Activated naive CD8-positive, alpha-beta T cell treated with anti-CD3 and anti-CD28 coated beads, Interleukin-2, amount 10 ng/mL, durations not matched to agents 7 days and 5 days (primary cell): ENCODE data around the gene SOD1. TPM values are rescaled to one million over a fixed set of nuclear protein-coding genes. Genes with fewer than 3 reads are reported as not detected.
"Not testable (repeated sequence)": the region's sequence is repeated elsewhere in the genome, so short reads cannot be mapped to it uniquely, and the experiment has no call there.

Experiments
- ATAC-seq: fragments of 150-1000 bp; cut with Tn5 transposase; one replicate; pipeline ENCODE4 v1.10.0; 2021; ENCODE audit warnings: low read depth, moderate library complexity
- POLR2A ChIA-PET: fragments of 350-600 bp; sonication (Branson Sonifier 250); formaldehyde crosslinking; loops from one replicate; lab custom pipeline; 2021; ENCODE audit warnings: antibody characterized with exemption; lab: Charles Lee
- DNase-seq: peaks from one replicate; pipeline ENCODE4 v3.0.0; 2021
- H3K27ac Mint-ChIP-seq: one replicate; pipeline ENCODE4 v1.8.0; 2022; ENCODE audit warnings: mild to moderate bottlenecking, mixed read lengths
- H3K27me3 Mint-ChIP-seq: one replicate; pipeline ENCODE4 v1.8.0; 2022; ENCODE audit warnings: mild to moderate bottlenecking, moderate library complexity, mixed read lengths
- H3K36me3 Mint-ChIP-seq: one replicate; pipeline ENCODE4 v1.8.0; 2021; ENCODE audit warnings: mild to moderate bottlenecking, mixed read lengths
- H3K4me1 Mint-ChIP-seq: one replicate; pipeline ENCODE4 v1.8.0; 2021; ENCODE audit warnings: mixed read lengths
- H3K4me3 Mint-ChIP-seq: one replicate; pipeline ENCODE4 v1.8.0; 2022; ENCODE audit warnings: mild to moderate bottlenecking, moderate library complexity, mixed read lengths
- H3K9me3 Mint-ChIP-seq: one replicate; pipeline ENCODE4 v1.8.0; 2021; ENCODE audit warnings: mixed read lengths
- total RNA-seq, 2 experiments: library from RNA; stranded (reverse); gene quantifications; one replicate each; pipeline ENCODE4 v1.2.3, GENCODE V29; 2021

Gene SOD1
- total RNA-seq, 2 experiments from 2014 or later, result 206 to 215 TPM

DNA sequence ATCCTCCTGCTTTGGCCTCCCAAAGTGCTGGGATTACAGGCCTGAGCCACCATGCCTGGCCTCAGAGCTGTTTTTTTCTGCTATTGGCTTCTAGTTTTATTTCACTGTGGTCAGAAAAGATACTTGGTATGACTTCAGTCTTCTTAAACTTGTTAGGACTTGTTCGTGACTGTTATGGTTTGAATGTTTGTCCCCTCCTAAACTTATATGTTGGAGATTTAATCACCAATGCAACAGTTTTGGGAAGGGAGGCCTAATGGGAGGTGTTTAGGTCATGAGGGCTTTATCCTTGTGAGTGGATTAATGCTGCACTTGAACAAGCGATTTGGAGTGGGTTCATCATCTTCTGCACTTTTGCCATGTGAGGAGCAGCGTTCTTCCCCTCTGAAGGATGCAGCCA is 24.5 kb upstream of the SOD1 start:
- peaks cover 4% of the 10 kb centered on the region for H3K27me3 Mint-ChIP-seq
- DNase-seq, result no peak
- H3K4me1 Mint-ChIP-seq, result no peaks in the 10 kb centered on the region
- POLR2A ChIA-PET, result no interaction called here
- no peak overlapping the region for H3K4me3 Mint-ChIP-seq
- no peak for ATAC-seq
- no peak overlapping the region for H3K27ac Mint-ChIP-seq
- peaks cover 8% of the 10 kb centered on the region for H3K9me3 Mint-ChIP-seq
- H3K36me3 Mint-ChIP-seq, result peaks cover 1% of the 10 kb centered on the region

DNA sequence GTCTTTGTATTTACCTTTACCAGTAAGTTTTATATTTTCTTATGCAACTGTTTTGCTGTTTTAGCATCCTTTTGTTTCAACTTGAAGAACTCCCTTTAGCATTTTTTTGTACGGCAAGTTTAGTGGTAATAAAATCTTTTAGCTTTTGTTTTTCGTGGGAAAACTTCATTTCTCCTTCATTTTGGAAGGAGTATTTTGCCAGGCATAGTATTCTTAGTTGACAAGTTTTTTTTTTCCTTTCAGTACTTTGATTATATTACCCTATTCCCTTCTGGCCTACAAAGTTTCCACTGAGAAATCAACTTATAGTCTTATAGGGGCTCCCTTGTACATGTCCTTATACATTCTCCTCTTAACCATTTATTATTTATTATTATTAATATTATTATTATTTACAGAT is 22.6 kb upstream of the SOD1 start:
- Mint-ChIP-seq H3K27me3 (peaks cover 4% of the 10 kb centered on the region), H3K27ac (no peak overlapping the region), H3K4me1 (no peaks in the 10 kb centered on the region), H3K36me3 (peaks cover 1% of the 10 kb centered on the region), H3K4me3 (no peak overlapping the region), H3K9me3 (peaks cover 8% of the 10 kb centered on the region)
- POLR2A ChIA-PET, result no interaction called here
- ATAC-seq (no peak), DNase-seq (no peak)

DNA sequence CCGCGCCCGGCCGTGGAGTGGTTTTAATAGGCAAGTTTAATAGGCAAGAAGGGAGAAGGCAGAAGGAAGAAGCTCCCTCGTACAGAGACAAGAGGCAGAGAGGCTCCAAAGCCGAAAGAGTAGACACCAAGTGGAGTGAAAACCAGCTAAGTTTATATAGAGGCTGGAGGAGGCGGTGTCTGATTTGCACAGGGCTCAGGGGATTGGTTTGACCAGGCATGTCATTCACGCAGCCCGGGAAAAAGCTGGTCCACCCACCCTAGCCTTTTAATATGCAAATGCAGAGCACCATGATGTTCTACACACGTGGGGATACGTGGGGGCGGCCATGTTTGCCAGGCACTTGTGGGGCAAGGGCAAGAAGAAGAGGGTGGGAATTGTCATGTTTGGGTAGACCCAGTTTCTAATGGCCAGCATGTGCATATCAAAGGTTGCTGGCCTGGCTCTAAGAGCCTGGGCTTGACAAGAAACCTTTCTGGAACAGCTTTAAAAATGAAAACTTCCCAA is 18.0 kb upstream of the SOD1 start:
- ATAC-seq, result no peak
- no peak for DNase-seq
- no peaks in the 10 kb centered on the region for H3K4me1 Mint-ChIP-seq
- H3K27me3 Mint-ChIP-seq, result no peaks in the 10 kb centered on the region
- POLR2A ChIA-PET, result no interaction called here
- H3K27ac Mint-ChIP-seq, result no peak overlapping the region
- no peaks in the 10 kb centered on the region for H3K36me3 Mint-ChIP-seq
- peaks cover 10% of the 10 kb centered on the region for H3K9me3 Mint-ChIP-seq
- H3K4me3 Mint-ChIP-seq, result no peak overlapping the region

DNA sequence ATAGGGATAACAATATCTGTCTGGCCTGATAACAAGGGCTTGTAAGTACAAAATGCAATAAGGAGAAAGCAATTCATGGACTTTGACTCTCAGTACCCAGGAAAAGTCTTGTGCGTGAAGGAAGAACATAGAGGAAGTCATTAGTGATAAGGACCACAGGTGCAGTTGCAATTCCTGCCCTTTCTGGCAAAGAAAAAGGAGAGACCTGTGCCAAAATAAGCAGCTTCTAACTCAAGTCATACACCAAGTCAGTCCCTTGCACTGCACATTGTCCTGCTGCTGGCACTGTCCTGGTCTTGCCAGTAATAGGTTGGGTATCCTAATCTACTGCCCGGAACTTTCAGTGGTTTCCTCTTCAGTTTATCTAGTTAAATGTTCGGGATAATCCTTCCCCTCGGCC is 14.8 kb upstream of the SOD1 start:
- no peak for ATAC-seq
- Mint-ChIP-seq H3K27ac (no peak overlapping the region), H3K4me1 (no peaks in the 10 kb centered on the region), H3K9me3 (peaks cover 3% of the 10 kb centered on the region), H3K36me3 (no peaks in the 10 kb centered on the region), H3K4me3 (no peak overlapping the region), H3K27me3 (peaks cover 2% of the 10 kb centered on the region)
- no peak for DNase-seq
- POLR2A ChIA-PET, result no interaction called here

DNA sequence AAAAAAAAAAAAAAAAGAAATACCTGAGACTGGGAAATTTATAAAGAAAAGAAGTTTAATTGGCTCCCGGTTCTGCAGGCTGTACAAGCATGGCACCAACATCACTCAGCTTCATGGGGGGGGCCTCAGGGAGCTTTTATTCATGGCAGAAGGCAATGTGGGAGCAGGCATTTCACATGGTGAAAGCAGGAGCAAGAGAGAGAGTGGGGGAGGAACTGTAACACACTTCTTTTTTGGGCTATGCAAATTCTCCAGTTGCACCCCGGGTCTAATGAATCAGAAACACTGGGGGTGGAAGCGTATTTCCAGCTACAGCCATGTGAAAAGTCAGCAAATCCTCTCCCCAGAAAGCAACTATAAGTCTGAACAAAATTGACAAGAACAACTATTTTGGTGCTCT is 11.8 kb upstream of the SOD1 start:
- DNase-seq (no peak), ATAC-seq (no peak)
- POLR2A ChIA-PET, result interaction anchor here (0.7 kb wide), 1 partner anchor 294 kb away, joined by 5 read pairs; no protein-coding TSS in a partner anchor
- Mint-ChIP-seq H3K27ac (no peak overlapping the region), H3K36me3 (no peaks in the 10 kb centered on the region), H3K9me3 (peaks cover 3% of the 10 kb centered on the region), H3K4me3 (no peak overlapping the region), H3K27me3 (peaks cover 4% of the 10 kb centered on the region), H3K4me1 (no peaks in the 10 kb centered on the region)

DNA sequence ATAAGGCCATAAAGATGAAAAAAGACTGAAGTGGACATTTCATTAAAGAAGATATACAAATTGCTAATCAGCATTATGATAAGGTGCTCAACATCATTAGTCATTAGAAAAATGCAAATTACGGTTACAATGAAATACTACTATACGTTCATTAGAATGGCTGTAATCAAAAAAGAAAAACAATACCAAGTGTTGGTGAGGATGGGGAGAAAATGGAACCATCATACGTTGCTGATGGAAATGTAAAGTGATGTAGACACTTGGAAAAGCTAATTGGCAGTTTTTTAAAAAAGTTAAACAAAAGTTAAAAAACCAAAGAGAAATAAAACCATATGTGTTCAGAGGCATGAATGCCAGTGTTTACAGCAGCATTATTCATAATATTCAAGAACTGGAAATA is 8.6 kb upstream of the SOD1 start:
- Mint-ChIP-seq H3K27ac (no peak overlapping the region), H3K27me3 (peaks cover 4% of the 10 kb centered on the region), H3K9me3 (no peaks in the 10 kb centered on the region), H3K4me3 (no peak overlapping the region), H3K4me1 (peaks cover 13% of the 10 kb centered on the region), H3K36me3 (no peaks in the 10 kb centered on the region)
- POLR2A ChIA-PET, result no interaction called here
- no peak for DNase-seq
- ATAC-seq, result no peak

DNA sequence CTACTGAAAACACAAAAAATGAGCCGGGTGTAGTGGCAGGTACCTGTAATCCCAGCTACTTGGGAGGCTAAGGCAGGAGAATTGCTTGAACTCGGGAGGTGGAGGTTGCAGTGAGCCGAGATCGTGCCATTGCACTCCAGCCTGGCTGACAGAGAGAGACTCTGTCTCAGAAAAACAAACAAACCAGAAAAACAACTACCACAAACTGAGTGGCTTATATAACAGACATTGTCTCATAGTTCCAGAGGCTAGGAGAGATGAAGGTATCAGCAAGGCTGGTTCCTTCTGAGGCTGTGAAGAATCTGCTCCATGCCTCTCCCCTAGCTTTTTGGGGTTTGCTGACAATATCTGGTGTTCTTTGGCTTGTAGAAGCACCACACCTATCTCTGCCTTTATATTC is 8.0 kb upstream of the SOD1 start:
- H3K36me3 Mint-ChIP-seq, H3K4me3 Mint-ChIP-seq, H3K9me3 Mint-ChIP-seq, H3K27ac Mint-ChIP-seq, POLR2A ChIA-PET, DNase-seq, H3K27me3 Mint-ChIP-seq, ATAC-seq: not testable (repeated sequence)
- H3K4me1 Mint-ChIP-seq, result peaks cover 16% of the 10 kb centered on the region

DNA sequence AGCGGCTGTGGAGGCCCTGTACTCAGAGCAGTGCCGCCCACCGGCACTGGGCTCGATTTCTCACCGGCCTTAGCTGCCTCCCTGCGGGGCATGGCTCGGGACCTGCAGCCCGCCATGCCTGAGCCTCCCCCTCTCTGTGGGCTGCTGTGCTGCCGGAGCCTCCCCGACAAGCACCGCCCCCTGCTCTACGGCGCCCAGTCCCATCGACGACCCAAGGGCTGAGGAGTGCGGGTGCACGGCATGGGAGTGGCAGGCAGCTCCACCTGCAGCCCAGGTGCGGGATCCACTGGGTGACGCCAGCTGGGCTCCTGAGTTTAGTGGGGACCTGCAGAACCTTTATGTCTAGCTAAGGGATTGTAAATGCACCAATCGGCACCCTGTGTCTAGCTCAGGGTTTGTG is 5.2 kb upstream of the SOD1 start:
- Mint-ChIP-seq H3K27me3 (peaks cover 2% of the 10 kb centered on the region), H3K4me3 (no peak overlapping the region), H3K4me1 (peaks cover 22% of the 10 kb centered on the region), H3K9me3 (no peaks in the 10 kb centered on the region), H3K27ac (peak overlapping the region; percentile 94), H3K36me3 (no peaks in the 10 kb centered on the region)
- DNase-seq, result no peak
- POLR2A ChIA-PET, result interaction anchor here (0.7 kb wide), 1 partner anchor 71 kb away, joined by 4 read pairs; no protein-coding TSS in a partner anchor
- no peak for ATAC-seq

DNA sequence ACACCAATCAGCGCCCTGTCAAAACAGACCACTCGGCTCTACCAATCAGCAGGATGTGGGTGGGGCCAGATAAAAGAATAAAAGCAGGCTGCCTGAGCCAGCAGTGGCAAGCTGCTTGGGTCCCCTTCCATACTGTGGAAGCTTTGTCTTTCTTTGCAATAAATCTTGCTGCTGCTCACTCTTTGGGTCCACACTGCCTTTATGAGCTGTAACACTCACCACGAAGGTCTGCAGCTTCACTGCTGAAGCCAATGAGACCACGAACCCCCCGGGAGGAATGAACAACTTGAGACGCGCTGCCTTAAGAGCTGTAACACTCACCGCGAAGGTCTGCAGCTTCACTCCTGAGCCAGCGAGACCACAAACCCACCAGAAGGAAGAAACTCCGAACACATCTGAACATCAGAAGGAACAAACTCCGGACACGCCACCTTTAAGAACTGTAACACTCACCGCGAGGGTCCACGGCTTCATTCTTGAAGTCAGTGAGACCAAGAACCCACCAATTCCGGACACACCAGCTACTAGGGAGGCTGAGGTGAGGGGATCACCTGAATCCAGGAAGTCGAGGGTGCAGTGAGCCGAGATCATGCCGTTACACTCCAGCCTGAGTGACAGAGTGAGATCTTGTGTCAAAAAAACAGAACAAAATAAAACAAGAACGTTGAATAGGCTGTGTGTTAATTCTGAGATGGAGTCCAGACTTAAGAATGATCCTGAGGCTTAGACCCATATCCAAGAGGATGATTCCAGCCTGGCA is 4.5 kb upstream of the SOD1 start:
- POLR2A ChIA-PET, result interaction anchor here (0.7 kb wide), 1 partner anchor 71 kb away, joined by 4 read pairs; no protein-coding TSS in a partner anchor
- Mint-ChIP-seq H3K4me1 (peaks cover 22% of the 10 kb centered on the region), H3K4me3 (peak overlapping the region; percentile 83), H3K27ac (peak overlapping the region; percentile 94)
- H3K36me3 Mint-ChIP-seq, H3K27me3 Mint-ChIP-seq, H3K9me3 Mint-ChIP-seq, ATAC-seq: not testable (repeated sequence)
- peak; percentile 49 for DNase-seq

DNA sequence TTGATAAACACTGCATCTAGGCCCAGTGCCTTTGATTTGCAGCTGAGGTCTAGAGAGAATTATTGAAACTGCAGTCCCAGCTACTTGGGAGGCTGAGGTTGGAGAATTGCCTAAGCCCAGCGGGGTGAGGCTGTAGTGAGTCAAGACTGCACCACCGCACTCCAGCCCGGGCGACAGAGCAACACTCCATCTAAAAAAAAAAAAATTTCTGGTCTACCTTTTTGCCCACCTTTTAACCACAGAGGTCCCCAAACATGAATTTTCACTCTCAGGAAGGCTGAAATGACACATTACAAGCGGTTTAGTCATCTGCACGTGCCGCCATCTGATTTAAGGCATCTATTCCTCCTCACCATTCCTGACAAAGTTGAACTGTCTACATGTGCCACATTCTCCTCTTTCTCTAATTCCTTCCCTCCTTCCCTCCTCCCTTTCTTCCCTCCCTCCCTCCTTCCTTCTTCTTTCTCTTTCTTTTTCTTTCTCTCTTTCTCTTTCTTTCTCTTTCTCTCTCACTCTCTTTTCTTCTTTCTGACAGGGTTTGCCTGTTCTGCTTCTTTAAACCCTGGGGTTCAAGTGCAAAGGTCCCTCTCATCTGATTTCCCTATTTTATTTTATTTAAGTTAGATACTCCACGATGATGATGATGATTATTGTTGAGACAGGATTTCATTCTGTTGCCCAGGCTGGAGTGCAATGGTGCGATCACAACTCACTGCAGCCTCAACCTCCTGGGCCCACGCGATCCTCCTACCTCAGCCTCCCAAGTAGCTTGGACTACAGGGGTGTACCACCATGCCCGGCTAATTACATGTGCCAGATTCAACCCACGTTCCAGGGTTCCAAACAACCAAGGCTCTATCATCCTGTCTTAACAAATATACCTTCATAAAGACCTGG is 3.0 kb upstream of the SOD1 start:
- no peaks in the 10 kb centered on the region for H3K9me3 Mint-ChIP-seq

DNA sequence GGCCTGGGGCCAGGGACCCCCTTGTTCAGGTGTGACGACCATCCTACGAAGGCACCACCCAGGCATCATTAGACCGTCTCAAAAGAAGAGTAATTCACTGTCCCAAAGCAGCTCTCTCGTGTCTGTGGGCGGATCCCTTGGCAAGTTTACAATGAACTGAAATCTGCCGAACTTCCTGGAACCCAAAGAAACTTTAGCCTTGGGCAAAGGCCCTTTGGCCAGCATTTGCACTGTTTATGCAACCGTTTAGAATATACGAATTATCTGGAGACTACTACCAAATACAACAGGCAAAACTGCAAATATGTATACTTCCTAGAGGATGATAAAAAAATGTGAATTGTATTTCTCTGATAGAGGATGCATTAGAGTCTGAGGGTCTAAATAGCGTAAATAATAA is 1.4 kb upstream of the SOD1 start:
- no peak for ATAC-seq
- no peak for DNase-seq
- POLR2A ChIA-PET, result no interaction called here
- H3K27me3 Mint-ChIP-seq, result no peaks in the 10 kb centered on the region
- H3K36me3 Mint-ChIP-seq, result peaks cover 7% of the 10 kb centered on the region
- no peak overlapping the region for H3K27ac Mint-ChIP-seq
- no peak overlapping the region for H3K4me3 Mint-ChIP-seq
- H3K4me1 Mint-ChIP-seq, result peaks cover 42% of the 10 kb centered on the region
- no peaks in the 10 kb centered on the region for H3K9me3 Mint-ChIP-seq

More for the DNA sequence above, 3.0 kb upstream of the SOD1 start:
- POLR2A ChIA-PET, result interaction anchor here (1.0 kb wide), 1 partner anchor 10 kb away, joined by 3 read pairs; no protein-coding TSS in a partner anchor
- H3K27me3 Mint-ChIP-seq, result peaks cover 2% of the 10 kb centered on the region
- H3K36me3 Mint-ChIP-seq, result peaks cover under 1% of the 10 kb centered on the region
- no peak overlapping the region for H3K27ac Mint-ChIP-seq
- DNase-seq (no peak), ATAC-seq (no peak)
- H3K4me1 Mint-ChIP-seq, result peaks cover 31% of the 10 kb centered on the region
- H3K4me3 Mint-ChIP-seq, result peak overlapping the region; percentile 20

DNA sequence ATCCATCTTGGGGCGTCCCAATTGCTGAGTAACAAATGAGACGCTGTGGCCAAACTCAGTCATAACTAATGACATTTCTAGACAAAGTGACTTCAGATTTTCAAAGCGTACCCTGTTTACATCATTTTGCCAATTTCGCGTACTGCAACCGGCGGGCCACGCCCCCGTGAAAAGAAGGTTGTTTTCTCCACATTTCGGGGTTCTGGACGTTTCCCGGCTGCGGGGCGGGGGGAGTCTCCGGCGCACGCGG is 282 bp upstream of the SOD1 start:
- H3K4me1 Mint-ChIP-seq, result peaks cover 50% of the 10 kb centered on the region
- DNase-seq (no peak), ATAC-seq (peak; percentile 28)
- peak overlapping the region; percentile 99 for H3K4me3 Mint-ChIP-seq
- H3K27ac Mint-ChIP-seq, result peak overlapping the region; percentile 99
- peaks cover 10% of the 10 kb centered on the region for H3K36me3 Mint-ChIP-seq
- H3K9me3 Mint-ChIP-seq, result no peaks in the 10 kb centered on the region
- H3K27me3 Mint-ChIP-seq, result no peaks in the 10 kb centered on the region
- POLR2A ChIA-PET, result no interaction called here

DNA sequence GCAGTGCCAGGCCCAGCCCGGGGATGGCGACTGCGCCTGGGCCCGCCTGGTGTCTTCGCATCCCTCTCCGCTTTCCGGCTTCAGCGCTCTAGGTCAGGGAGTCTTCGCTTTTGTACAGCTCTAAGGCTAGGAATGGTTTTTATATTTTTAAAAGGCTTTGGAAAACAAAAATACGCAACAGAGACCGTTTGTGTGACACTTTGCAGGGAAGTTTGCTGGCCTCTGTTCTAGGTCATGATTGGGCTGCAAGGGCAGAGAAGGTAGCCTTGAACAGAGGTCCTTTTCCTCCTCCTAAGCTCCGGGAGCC is 719 bp downstream of the SOD1 start:
- POLR2A ChIA-PET, result interaction anchor here (0.7 to 1.0 kb wide), 2 partner anchors 11 to 101 kb away, joined by 3 read pairs; no protein-coding TSS in a partner anchor
- ATAC-seq (no peak), DNase-seq (no peak)
- Mint-ChIP-seq H3K4me1 (peaks cover 48% of the 10 kb centered on the region), H3K27me3 (no peaks in the 10 kb centered on the region), H3K27ac (peak overlapping the region; percentile 89), H3K9me3 (no peaks in the 10 kb centered on the region), H3K36me3 (peaks cover 12% of the 10 kb centered on the region), H3K4me3 (peak overlapping the region; percentile 95)
